B cell (primary cell): ENCODE data around the gene SMIM41. TPM values are rescaled to one million over a fixed set of nuclear protein-coding genes. Genes with fewer than 3 reads are reported as not detected.

Experiments
- ATAC-seq: fragments of 200-7000 bp; cut with Tn5 transposase; one replicate; pipeline ENCODE4 v1.10.0; 2021; ENCODE audit warnings: low read depth, mild to moderate bottlenecking, moderate number of reproducible peaks, moderate library complexity
- CTCF ChIA-PET: fragments of 350-600 bp; sonication (Branson Sonifier 250); formaldehyde crosslinking; loops from one replicate; lab custom pipeline; 2021; ENCODE audit warnings: antibody characterized with exemption, inconsistent platforms; lab: Charles Lee
- POLR2A ChIA-PET: fragments of 350-600 bp; sonication (Branson Sonifier 250); formaldehyde crosslinking; loops from one replicate; lab custom pipeline; 2021; ENCODE audit warnings: antibody characterized with exemption; lab: Charles Lee
- DNase-seq: peaks from one replicate; pipeline ENCODE4 v3.0.0; 2013
- H2AFZ ChIP-seq: 2 replicates; pipeline ENCODE4 v1.6.1; 2012; ENCODE audit warnings: mild to moderate bottlenecking, low read depth, low read length; ENCODE audit not compliant: insufficient read depth, poor library complexity, severe bottlenecking
- H3K27ac ChIP-seq, 2 donors: 1 replicate in 1 of 2; 2 replicates in 1 of 2; pipeline ENCODE4 v1.5.1; 2012 to 2013; ENCODE audit warnings: low read length in 2 of 2, mild to moderate bottlenecking in 2 of 2, moderate library complexity in 1 of 2
- H3K27me3 ChIP-seq, 4 experiments: fragments of 200-600 bp in 1 of 4; sonication (generic) in 1 of 4; replicated peaks in 1 of 4; 1 replicate in 2 of 4; 2 replicates in 2 of 4; pipeline versions ENCODE4 v1.6.1 to v1.7.0; 2013 to 2016; ENCODE audit warnings: low read length in 3 of 4, mild to moderate bottlenecking in 2 of 4, mixed read lengths in 1 of 4, moderate library complexity in 1 of 4; ENCODE audit not compliant: insufficient read depth in 4 of 4, control insufficient read depth in 3 of 4; ENCODE audit errors: control extremely low read depth in 1 of 4
- H3K36me3 ChIP-seq, 2 experiments: replicated peaks in 1 of 2; 1 replicate in 1 of 2; 2 replicates in 1 of 2; pipeline versions ENCODE4 v1.6.1 to v1.7.1; 2013; ENCODE audit warnings: low read length in 1 of 2; ENCODE audit not compliant: insufficient read depth in 2 of 2, control insufficient read depth in 1 of 2; ENCODE audit errors: control extremely low read depth in 1 of 2, extremely low read depth in 1 of 2
- H3K4me1 ChIP-seq, 2 donors: fragments of 200-600 bp in 1 of 2; sonication (generic) in 1 of 2; 1 replicate in 1 of 2; 2 replicates in 1 of 2; pipeline versions ENCODE4 v1.5.1 to v1.6.1; 2013 to 2017; ENCODE audit warnings: low read length in 2 of 2; ENCODE audit not compliant: control insufficient read depth in 2 of 2, insufficient read depth in 2 of 2
- H3K4me2 ChIP-seq: replicated peaks from 2 replicates; pipeline ENCODE3; 2012; ENCODE audit warnings: mild to moderate bottlenecking, low read depth, low read length; ENCODE audit not compliant: poor library complexity, severe bottlenecking
- H3K4me3 ChIP-seq, 5 experiments: fragments of 200-600 bp in 1 of 5; sonication (generic) in 1 of 5; 1 replicate in 3 of 5; 2 replicates in 2 of 5; pipeline versions ENCODE4 v1.5.1 to v1.7.0; 2011 to 2016; ENCODE audit warnings: low read length in 4 of 5, mild to moderate bottlenecking in 4 of 5, low read depth in 2 of 5, control low read depth in 1 of 5, moderate library complexity in 1 of 5; ENCODE audit not compliant: insufficient read depth in 1 of 5; ENCODE audit errors: control extremely low read depth in 1 of 5, extremely low read depth in 1 of 5
- H3K79me2 ChIP-seq: fragments of 200-600 bp; sonication (generic); one replicate; pipeline ENCODE4 v1.6.0; 2016; ENCODE audit warnings: low read length; ENCODE audit not compliant: control insufficient read depth, insufficient read depth
- H3K9ac ChIP-seq: fragments of 200-600 bp; sonication (generic); 2 replicates; pipeline ENCODE4 v1.6.1; 2017; ENCODE audit warnings: mild to moderate bottlenecking, low read length, moderate library complexity
- H3K9me3 ChIP-seq, 3 donors: one replicate each; pipeline versions ENCODE4 v1.6.1 to v1.7.1; 2013; ENCODE audit warnings: low read length in 2 of 3; ENCODE audit not compliant: control insufficient read depth in 2 of 3, insufficient read depth in 1 of 3; ENCODE audit errors: control extremely low read depth in 1 of 3
- H4K20me1 ChIP-seq: 2 replicates; pipeline ENCODE4 v1.6.0; 2012; ENCODE audit warnings: mild to moderate bottlenecking, low read length; ENCODE audit not compliant: insufficient read depth, control insufficient read depth, poor library complexity, severe bottlenecking
- H3K27ac Mint-ChIP-seq: one replicate; pipeline ENCODE4 v1.8.0; 2021; ENCODE audit warnings: mixed read lengths
- H3K27me3 Mint-ChIP-seq: one replicate; pipeline ENCODE4 v1.8.0; 2021; ENCODE audit warnings: mixed read lengths
- H3K4me1 Mint-ChIP-seq: one replicate; pipeline ENCODE4 v1.8.0; 2021; ENCODE audit warnings: mixed read lengths
- H3K4me3 Mint-ChIP-seq: one replicate; pipeline ENCODE4 v1.8.0; 2021; ENCODE audit warnings: mixed read lengths
- H3K9me3 Mint-ChIP-seq: one replicate; pipeline ENCODE4 v1.8.0; 2022; ENCODE audit warnings: mixed read lengths; ENCODE audit not compliant: insufficient read depth
- EZH2 ChIP-seq: IDR thresholded peaks from 2 replicates; pipeline ENCODE4 v1.6.1; 2012; ENCODE audit warnings: borderline replicate concordance, low read depth, mild to moderate bottlenecking, moderate library complexity, low read length; ENCODE audit not compliant: insufficient read depth, poor library complexity, severe bottlenecking
- WGBS: methylation state at CpG from one replicate; pipeline ENCODE4 v1.1.5; 2013; ENCODE audit warnings: missing lambda C conversion rate; ENCODE audit not compliant: insufficient coverage; 5-methylcytosine and 5-hydroxymethylcytosine counted together
- intact Hi-C: fragments of 100-400 bp; cut with micrococcal nuclease; formaldehyde crosslinking; loops from one replicate; pipeline ENCODE4 v1.10.0; 2022
- polyA plus RNA-seq: library from polyadenylated mRNA; depleted of rRNA; stranded (reverse); fragments of >200 nt; gene quantifications from 2 replicates; pipeline ENCODE4 v1.2.3, GENCODE V29; 2012
- total RNA-seq, 2 donors: library from RNA; stranded (reverse); fragments of 120-200 nt in 1 of 2; gene quantifications; 1 replicate in 1 of 2; 2 replicates in 1 of 2; pipeline versions ENCODE4 v1.2.3 to v1.2.4, GENCODE V29; 2013 to 2022
- TF ChIP-seq, protein P1 (sequence below): fragments of 200-600 bp; IDR thresholded peaks from one replicate; pipeline ENCODE4 v1.8.0; 2022; ENCODE audit warnings: antibody characterized with exemption, mild to moderate bottlenecking

The SMIM41 gene
- total and polyA plus RNA-seq, 2 donors (not counting 1 experiment from before 2014, with no cell fraction given): 0.12 TPM; not detected in 1

DNA sequence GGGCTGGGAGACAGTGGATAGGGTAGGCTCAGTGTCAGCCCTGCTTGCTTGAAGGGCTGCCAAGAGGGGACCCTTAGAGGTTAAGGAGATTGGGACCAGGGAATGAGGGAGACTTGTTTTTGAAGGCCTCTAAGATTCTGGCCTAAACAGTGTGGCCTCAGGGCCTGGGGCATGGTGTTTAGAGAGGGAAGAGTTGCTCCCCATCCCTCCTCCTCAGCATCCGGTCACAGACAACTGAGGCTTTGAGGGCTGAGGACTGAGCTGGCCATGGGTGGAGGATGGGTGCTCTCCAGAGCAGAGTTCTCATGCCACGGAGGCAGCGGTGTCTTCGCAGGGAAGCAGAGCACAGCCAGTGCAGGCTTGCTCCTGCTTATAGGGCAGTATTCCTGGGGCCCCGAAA lies 62.9 kb downstream of the SMIM41 start:
- no peak overlapping the region for H3K9ac ChIP-seq
- no peak overlapping the region for H2AFZ ChIP-seq
- Mint-ChIP-seq H3K4me3 (no peak overlapping the region), H3K27ac (no peak overlapping the region), H3K27me3 (peaks cover 5% of the 10 kb centered on the region), H3K9me3 (no peaks in the 10 kb centered on the region), H3K4me1 (peaks cover 1% of the 10 kb centered on the region)
- ChIA-PET POLR2A (no interaction called here), CTCF (no interaction called here)
- 80% methylated on average over 5 of the region's 5 CpGs for WGBS
- no peaks in the 10 kb centered on the region for H3K36me3 ChIP-seq
- DNase-seq (no peak), ATAC-seq (no peak)
- no peaks in the 10 kb centered on the region for H3K4me1 ChIP-seq
- no peaks in the 10 kb centered on the region for H3K79me2 ChIP-seq
- no peak for TF ChIP-seq EZH2
- no peak overlapping the region for H3K4me3 ChIP-seq
- H3K27me3 ChIP-seq: peaks cover 0 to 16% (median 0%) of the 10 kb centered on the region in 4 experiments
- intact Hi-C loops: no loop called here
- no peak overlapping the region for H3K27ac ChIP-seq
- no peaks in the 10 kb centered on the region for H4K20me1 ChIP-seq
- peaks cover 0 to 2% (median 0%) of the 10 kb centered on the region in 3 donors for H3K9me3 ChIP-seq
- H3K4me2 ChIP-seq: no peak overlapping the region

DNA sequence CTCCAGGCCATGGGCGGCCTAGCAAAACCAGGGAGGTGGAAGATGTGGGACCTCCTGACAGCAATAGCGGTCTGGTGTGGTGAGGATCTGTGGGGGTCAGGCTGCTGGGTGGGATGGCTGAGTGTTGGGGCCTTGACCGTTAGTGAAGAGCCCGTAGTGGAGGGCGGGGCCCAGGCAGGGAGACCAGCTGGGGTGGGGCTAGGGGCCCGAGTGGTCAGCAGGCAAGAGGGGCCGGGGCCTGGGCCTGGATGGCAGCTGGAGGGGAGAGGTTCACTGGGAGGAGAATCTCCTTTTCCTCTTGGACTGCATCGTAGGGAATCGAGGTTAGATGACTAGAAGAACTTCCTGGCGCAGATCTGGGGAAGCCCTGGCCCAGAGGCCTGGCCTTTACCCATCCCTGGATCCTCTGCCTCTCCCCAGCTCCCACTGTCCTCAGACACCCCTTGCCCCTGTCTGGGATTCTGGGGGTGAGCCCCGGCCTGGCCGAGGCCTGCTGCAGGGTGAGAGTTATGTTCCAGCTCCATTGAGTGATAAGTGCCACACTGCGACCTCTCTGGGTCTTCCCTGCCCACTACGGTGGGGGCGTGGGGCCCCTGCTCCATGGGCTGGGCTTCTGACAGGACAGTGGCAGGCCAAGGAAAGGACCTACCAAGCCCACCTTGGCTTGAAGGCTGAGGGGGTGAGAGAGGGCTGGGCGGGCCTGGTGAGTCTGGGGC lies 65.2 kb downstream of the SMIM41 start:
- no peak overlapping the region for H3K4me2 ChIP-seq
- no peaks in the 10 kb centered on the region for H3K79me2 ChIP-seq
- Mint-ChIP-seq H3K4me3 (no peak overlapping the region), H3K27ac (no peak overlapping the region), H3K9me3 (no peaks in the 10 kb centered on the region), H3K4me1 (no peaks in the 10 kb centered on the region), H3K27me3 (no peaks in the 10 kb centered on the region)
- H3K4me1 ChIP-seq: no peaks in the 10 kb centered on the region
- no peak overlapping the region for H3K9ac ChIP-seq
- H3K36me3 ChIP-seq: no peaks in the 10 kb centered on the region
- no peak for DNase-seq
- CTCF ChIA-PET: no interaction called here
- POLR2A ChIA-PET: no interaction called here
- TF ChIP-seq, protein P1, sequence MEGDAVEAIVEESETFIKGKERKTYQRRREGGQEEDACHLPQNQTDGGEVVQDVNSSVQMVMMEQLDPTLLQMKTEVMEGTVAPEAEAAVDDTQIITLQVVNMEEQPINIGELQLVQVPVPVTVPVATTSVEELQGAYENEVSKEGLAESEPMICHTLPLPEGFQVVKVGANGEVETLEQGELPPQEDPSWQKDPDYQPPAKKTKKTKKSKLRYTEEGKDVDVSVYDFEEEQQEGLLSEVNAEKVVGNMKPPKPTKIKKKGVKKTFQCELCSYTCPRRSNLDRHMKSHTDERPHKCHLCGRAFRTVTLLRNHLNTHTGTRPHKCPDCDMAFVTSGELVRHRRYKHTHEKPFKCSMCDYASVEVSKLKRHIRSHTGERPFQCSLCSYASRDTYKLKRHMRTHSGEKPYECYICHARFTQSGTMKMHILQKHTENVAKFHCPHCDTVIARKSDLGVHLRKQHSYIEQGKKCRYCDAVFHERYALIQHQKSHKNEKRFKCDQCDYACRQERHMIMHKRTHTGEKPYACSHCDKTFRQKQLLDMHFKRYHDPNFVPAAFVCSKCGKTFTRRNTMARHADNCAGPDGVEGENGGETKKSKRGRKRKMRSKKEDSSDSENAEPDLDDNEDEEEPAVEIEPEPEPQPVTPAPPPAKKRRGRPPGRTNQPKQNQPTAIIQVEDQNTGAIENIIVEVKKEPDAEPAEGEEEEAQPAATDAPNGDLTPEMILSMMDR: no peak
- TF ChIP-seq EZH2: no peak
- H3K4me3 ChIP-seq: no peak overlapping the region
- intact Hi-C loops: no loop called here
- H3K27ac ChIP-seq: no peak overlapping the region
- WGBS: 85% methylated on average over 13 of the region's 16 CpGs
- no peaks in the 10 kb centered on the region for H3K9me3 ChIP-seq
- H2AFZ ChIP-seq: no peak overlapping the region
- ATAC-seq: no peak
- no peaks in the 10 kb centered on the region for H3K27me3 ChIP-seq
- H4K20me1 ChIP-seq: no peaks in the 10 kb centered on the region
